HG02943 (cell line): ENCODE data around the gene CCDC148.

Source experiments
- ATAC-seq: cut with Tn5 transposase; IDR thresholded peaks from one replicate; pipeline ENCODE4 v1.9.1; 2021; ENCODE audit warnings: mild to moderate bottlenecking, low read depth, moderate library complexity; ENCODE audit not compliant: unreplicated experiment

The CCDC148 gene

DNA sequence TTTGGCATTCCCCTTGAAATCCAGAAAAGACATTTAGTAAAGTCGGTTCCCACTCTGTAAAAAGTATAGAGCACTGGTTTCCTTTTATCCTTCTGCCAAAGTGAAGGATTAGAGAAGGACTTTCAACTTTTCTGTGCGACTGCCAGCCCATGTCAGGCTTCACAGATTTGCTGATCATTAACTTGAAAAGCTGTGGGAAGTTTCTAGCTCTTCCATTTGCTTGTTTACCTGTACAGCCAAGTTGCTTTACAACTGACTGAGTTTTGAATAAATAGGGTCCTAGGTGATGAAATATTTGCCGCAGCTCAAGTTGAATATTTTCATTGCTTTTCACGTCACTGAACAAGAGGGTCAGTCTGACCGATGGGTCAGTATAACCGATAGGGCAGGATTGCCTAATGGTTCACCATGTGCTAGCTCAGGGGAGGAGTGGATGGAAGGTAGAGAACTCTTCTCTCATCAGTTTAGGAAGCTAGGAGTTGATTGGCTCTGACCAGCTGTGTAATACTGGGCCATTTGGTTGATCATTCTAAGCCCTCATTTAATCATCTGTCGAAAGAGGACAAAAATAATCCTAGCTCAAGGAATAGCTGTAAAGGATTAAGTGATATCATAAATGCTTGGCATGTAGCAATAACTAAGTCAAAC, 324.5 kb downstream of the CCDC148 start:
- ATAC-seq: no peak

DNA sequence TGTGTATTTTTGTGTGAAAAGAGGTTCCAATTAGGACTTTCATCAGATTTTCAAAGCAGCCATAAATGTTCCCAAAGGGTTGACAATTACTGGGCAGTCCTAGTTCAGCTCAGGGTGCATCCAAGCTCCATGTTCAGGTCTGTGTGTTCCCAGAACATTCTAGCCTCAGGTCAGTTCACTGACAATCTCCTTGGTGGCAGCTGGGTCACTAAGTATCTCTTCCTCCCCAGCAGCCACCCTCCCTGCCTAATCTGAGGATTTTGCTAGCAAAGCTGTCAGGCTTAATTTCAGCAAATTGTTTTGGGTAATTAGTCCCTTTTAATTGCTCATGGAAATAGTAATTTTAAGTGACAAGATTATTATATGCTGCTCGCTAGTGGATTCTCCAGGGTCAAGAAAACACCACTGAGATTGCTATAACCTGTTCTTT, 325.1 kb downstream of the CCDC148 start:
- no peak for ATAC-seq

DNA sequence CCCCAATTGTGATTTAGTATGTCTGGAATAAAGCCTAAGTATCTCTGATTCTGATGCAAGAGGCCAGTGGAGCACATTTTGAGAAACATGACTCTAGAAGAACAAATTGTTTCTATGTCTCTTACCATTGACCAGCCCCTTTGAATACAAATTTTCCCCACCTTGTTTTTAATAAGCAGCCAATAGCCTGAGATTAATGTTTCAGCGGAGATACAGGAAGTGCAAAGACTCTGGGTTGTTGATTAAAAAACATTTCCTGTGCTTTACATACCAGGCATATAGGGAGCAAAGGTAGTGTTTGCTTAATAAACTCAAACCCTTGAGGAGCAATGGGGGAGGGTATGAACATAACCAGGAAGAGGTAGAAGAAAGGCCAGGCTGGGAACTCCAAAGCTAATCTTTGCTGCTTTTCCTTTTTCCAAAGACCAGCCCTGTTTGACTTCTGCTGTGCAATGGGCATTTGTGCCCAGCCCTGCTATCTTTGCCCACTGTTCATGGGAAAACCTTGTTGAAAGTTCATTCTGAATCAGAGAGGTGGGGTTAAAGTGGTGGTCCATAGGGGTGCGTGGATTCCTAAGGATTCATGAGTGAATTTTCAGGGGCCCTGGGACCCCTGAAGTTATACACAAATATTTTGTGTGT, 325.6 kb downstream of the CCDC148 start:
- ATAC-seq: peak; percentile 86

DNA sequence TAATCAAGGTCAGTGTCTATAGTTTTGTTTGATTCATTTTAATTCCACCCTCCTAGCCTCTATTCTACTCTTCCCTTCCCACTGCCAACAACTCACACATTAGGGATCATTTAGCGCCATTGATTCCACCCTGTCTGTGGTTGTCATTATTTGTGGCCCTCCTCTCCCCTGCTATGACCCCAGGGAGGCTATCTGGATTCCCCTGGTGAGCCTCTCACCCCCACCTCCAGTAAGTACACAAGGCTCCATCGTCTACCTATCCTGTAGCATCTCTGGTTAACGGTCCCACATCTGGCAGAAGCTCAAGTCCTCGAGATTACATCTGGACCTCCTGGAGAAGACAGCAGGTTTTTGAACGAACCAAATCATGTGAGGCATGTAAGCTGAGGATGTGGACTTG, 327.5 kb downstream of the CCDC148 start:
- no peak for ATAC-seq

DNA sequence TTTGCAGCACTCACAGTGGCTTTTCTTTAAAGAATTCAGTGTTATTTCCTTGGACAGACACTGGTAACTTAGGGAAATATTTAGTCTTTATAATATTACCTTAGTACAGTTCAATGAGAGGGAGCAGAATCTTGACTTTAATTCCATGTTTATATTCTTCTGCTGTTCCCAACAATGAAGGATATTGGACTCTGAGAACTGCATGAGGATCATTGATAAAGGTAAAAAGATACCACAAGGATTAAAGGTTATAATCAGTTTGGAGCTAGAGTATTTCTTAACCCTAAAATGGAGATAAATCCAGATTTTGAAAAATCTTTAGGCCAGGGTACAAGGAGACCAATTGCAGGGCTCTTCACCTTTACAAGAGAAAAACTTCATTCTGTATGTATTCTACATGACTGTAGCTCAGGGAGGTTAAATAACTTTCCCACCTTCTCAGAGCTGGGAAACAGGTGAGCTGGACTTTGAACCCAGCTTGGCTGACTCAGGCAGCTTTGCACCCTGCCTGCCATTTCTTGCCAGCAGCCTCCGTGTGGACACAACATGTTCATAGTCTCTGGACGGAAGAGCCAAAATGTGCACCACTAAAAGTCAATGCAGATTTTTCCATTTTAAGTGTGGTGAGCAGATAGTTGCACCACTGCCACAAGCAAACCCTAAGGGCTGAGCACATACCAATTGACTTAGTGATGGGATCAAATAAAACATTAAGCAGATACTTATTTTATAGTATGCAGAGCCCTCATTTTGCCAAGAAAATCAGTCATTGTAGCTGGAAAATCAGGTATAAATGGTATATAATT, 328.2 kb downstream of the CCDC148 start:
- ATAC-seq: no peak

DNA sequence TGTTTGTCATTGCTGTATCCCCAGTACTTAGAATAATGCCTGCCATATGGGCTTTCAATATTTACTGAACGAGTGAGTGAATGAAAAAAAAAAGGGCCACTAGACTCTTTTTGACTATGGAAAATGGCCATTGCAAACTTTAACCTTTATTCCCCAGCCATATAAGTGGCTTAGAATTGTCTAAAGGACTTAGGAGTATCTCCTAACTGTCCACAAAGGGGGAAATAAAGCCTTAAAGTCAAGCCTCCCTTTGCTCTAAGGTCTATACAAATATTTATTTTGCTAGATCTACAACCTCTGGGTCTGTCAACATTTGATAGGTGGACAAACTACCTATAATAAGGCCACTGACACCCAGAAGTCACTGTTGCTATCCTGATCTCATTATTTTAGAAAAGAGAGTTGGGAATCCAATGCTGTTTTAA, 329.2 kb downstream of the CCDC148 start:
- no peak for ATAC-seq

DNA sequence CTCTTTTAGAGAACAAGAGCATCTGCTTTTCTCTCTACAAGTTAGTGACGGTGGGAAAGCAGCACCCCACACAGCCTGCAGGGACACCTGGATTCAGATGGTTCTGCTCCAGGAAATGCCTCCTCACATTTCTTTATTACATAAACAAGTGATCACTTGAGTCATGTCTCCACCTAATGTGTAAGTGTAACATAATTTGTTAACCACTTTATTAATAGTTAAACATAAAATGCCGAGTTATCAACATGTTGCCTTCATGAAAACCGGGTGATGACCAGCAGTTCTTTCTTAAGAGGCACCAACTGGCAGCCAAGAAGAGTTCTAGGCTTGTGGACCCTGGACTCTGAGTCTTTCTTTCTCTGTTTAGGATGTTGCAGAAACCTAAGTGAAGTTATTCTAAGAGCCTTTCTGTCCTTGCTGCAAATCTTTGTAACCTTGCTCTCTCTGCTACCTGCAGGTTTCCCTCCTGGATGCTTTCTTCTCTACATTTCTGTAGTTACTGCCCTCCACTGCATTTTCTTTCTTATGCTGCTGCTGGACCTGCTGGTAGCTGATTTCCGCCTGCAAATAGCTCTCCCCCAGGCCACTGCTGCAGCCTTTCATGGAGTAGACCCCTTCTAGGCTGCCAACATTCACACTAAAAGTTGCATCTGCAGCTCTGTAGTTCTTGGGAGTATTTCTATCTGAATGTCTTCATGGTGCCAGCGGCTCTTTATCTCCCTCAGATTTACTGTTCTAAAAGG, 330.6 kb downstream of the CCDC148 start:
- ATAC-seq: no peak

DNA sequence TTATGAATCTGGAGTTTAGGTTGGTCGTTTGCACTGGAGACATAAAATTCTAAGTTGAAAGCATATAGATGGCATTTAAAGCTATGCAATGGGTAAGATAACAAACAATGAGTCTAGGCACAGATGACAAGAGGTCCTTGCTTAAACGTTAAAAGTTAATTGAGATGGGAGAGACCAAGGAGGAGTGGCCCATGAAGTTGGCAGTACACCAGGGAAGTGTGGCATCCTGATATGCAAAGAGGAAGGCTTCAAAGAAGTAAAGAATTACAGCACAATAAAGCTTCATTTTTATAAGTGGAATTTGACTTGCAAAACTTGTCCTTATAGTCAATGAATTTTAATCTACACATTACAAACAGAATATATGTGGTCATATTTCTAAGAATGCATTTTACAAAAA, 331.7 kb downstream of the CCDC148 start:
- ATAC-seq: no peak
